GM23338 (cell line): ENCODE results near the gene PAGE4.

Experiments
- CTCF ChIP-seq, 2 experiments: fragments of 200-600 bp in 1 of 2; sonication (generic) in 1 of 2; conservative IDR thresholded peaks; 2 replicates each; pipeline versions ENCODE4 v1.5.1 to v1.6.1; 2016 to 2017; ENCODE audit warnings: antibody characterized with exemption in 2 of 2, low read depth in 2 of 2, mild to moderate bottlenecking in 2 of 2, moderate library complexity in 1 of 2
- EZH2 ChIP-seq: fragments of 200-600 bp; sonication (generic); IDR thresholded peaks from one replicate; pipeline ENCODE4 v1.8.0; 2017; ENCODE audit warnings: antibody characterized with exemption, mild to moderate bottlenecking, low read depth; ENCODE audit not compliant: unreplicated experiment

- peak; percentile 47 to 50 for TF ChIP-seq CTCF (conservative IDR thresholded peaks at IDR 0.05; ENCODE audit: low read depth in 2 of 2)
- no peak for TF ChIP-seq EZH2
Measured at GRCh38 chrX:49876750-49877149, 47.6 kb downstream of the PAGE4 start.
